ENCODE measurements around the gene PSORS1C1.

- TF ChIP-seq CTCF (IDR thresholded peaks at IDR 0.05; ENCODE audit: low read depth, low read length) (no peak), MYC (IDR thresholded peaks at IDR 0.05; ENCODE audit: low read depth, low read length) (no peak), POLR2A (IDR thresholded peaks at IDR 0.05; ENCODE audit: extremely low read depth, insufficient read length) (no peak)
Observed at GRCh38 chr6:31121131-31121790, 6.7 kb downstream of the PSORS1C1 start.
